OCI-LY3 (cell line): ENCODE results near the gene TPSD1.

Experiments used
- H2AFZ ChIP-seq: fragments of 200-600, 300-600 bp; shearing (Covaris generic); 2 replicates; pipeline ENCODE4 v1.6.0; 2014; ENCODE audit warnings: antibody characterized with exemption, low read depth, low read length
- H3K27ac ChIP-seq: fragments of 200-600, 300-600 bp; sonication (generic); 2 replicates; pipeline ENCODE4 v1.5.1; 2014; ENCODE audit warnings: mild to moderate bottlenecking, low read length, moderate library complexity, mixed read lengths
- H3K27me3 ChIP-seq: fragments of 200-600, 300-600 bp; sonication (generic); 2 replicates; pipeline ENCODE4 v1.6.1; 2014; ENCODE audit warnings: low read depth, low read length, mixed read lengths
- H3K36me3 ChIP-seq: fragments of 200-600, 300-600 bp; sonication (generic); replicated peaks from 2 replicates; pipeline ENCODE3; 2014; ENCODE audit warnings: low read depth, low read length, mixed read lengths
- H3K4me1 ChIP-seq: fragments of 300-600, 200-600 bp; sonication (generic); 2 replicates; pipeline ENCODE4 v1.6.1; 2014; ENCODE audit warnings: low read length, mixed read lengths
- H3K4me2 ChIP-seq: fragments of 200-600, 300-600 bp; sonication (generic); 2 replicates; pipeline ENCODE4 v1.6.1; 2014; ENCODE audit warnings: low read length, mixed read lengths
- H3K4me3 ChIP-seq: fragments of 300-600, 200-600 bp; sonication (generic); 2 replicates; pipeline ENCODE4 v1.5.1; 2014; ENCODE audit warnings: antibody characterized with exemption, mild to moderate bottlenecking, low read length, moderate library complexity
- H3K79me2 ChIP-seq: fragments of 300-600, 200-600 bp; shearing (Covaris generic); 2 replicates; pipeline ENCODE4 v1.6.1; 2014; ENCODE audit warnings: mild to moderate bottlenecking, low read length, mixed read lengths
- H3K9ac ChIP-seq: fragments of 300-600, 200-600 bp; shearing (Covaris generic); 2 replicates; pipeline ENCODE4 v1.6.0; 2014; ENCODE audit warnings: mild to moderate bottlenecking, low read length, moderate library complexity
- H3K9me3 ChIP-seq: fragments of 200-600, 300-600 bp; shearing (Covaris generic); 2 replicates; pipeline ENCODE4 v1.6.1; 2014; ENCODE audit warnings: low read length, mixed read lengths; ENCODE audit not compliant: insufficient read depth
- H4K20me1 ChIP-seq: fragments of 200-600, 300-600 bp; sonication (generic); 2 replicates; pipeline ENCODE4 v1.6.1; 2016; ENCODE audit warnings: low read length, mixed read lengths; ENCODE audit not compliant: insufficient read depth
- EZH2phosphoT487 ChIP-seq: fragments of 200-600 bp; shearing (Covaris generic); IDR thresholded peaks from 2 replicates; pipeline ENCODE4 v1.6.1; 2018; ENCODE audit warnings: antibody characterized with exemption, mixed run types, low read depth
- TF ChIP-seq, protein P1 (sequence below): fragments of 200-600, 300-600 bp; sonication (generic); IDR thresholded peaks from 2 replicates; pipeline ENCODE4 v1.5.1; 2014; ENCODE audit warnings: antibody characterized with exemption, low read length, low read depth

Gene TPSD1

GRCh38 chr16:1276580-1276878 lies 20.7 kb downstream of the TPSD1 start:
- H4K20me1 ChIP-seq, result no peaks in the 10 kb centered on the region
- no peaks in the 10 kb centered on the region for H3K27me3 ChIP-seq
- H3K4me3 ChIP-seq, result no peak overlapping the region
- H3K4me1 ChIP-seq, result no peaks in the 10 kb centered on the region
- H3K9me3 ChIP-seq, result no peaks in the 10 kb centered on the region
- H3K9ac ChIP-seq, result no peak overlapping the region
- no peaks in the 10 kb centered on the region for H3K79me2 ChIP-seq
- no peak overlapping the region for H2AFZ ChIP-seq
- H3K36me3 ChIP-seq, result no peaks in the 10 kb centered on the region
- no peak overlapping the region for H3K27ac ChIP-seq
- no peak overlapping the region for H3K4me2 ChIP-seq
- no peak for TF ChIP-seq EZH2phosphoT487
- TF ChIP-seq, protein P1, sequence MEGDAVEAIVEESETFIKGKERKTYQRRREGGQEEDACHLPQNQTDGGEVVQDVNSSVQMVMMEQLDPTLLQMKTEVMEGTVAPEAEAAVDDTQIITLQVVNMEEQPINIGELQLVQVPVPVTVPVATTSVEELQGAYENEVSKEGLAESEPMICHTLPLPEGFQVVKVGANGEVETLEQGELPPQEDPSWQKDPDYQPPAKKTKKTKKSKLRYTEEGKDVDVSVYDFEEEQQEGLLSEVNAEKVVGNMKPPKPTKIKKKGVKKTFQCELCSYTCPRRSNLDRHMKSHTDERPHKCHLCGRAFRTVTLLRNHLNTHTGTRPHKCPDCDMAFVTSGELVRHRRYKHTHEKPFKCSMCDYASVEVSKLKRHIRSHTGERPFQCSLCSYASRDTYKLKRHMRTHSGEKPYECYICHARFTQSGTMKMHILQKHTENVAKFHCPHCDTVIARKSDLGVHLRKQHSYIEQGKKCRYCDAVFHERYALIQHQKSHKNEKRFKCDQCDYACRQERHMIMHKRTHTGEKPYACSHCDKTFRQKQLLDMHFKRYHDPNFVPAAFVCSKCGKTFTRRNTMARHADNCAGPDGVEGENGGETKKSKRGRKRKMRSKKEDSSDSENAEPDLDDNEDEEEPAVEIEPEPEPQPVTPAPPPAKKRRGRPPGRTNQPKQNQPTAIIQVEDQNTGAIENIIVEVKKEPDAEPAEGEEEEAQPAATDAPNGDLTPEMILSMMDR, result no peak

DNA sequence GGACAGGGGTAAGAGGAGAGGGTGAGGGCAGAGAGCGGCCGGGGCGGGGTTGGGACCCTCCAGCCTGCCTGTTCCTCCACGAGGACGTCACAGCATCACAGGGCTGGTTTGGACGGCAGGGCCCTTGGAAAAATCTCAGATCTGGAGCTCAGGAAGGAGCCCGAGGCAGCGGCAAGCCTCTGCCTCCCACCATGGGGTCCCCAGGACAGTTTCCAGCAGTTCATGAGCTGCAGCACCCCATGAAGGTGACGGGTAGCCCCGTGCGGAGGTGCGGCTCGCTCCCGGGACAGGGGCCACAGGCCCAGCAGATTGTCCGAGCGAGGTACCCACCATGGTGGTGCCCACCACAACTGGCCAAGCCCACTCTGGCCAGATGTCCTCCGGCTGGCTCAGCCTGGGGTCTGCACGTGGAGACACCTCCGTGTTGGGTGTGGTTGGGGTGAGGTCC lies 21.3 kb downstream of the TPSD1 start:
- no peak overlapping the region for H3K27ac ChIP-seq
- no peaks in the 10 kb centered on the region for H3K27me3 ChIP-seq
- no peak for TF ChIP-seq EZH2phosphoT487
- TF ChIP-seq, protein P1, result no peak
- H3K36me3 ChIP-seq, result no peaks in the 10 kb centered on the region
- no peak overlapping the region for H2AFZ ChIP-seq
- H3K79me2 ChIP-seq, result no peaks in the 10 kb centered on the region
- H3K4me3 ChIP-seq, result no peak overlapping the region
- H3K9ac ChIP-seq, result no peak overlapping the region
- no peaks in the 10 kb centered on the region for H4K20me1 ChIP-seq
- H3K4me1 ChIP-seq, result no peaks in the 10 kb centered on the region
- H3K9me3 ChIP-seq, result no peaks in the 10 kb centered on the region
- no peak overlapping the region for H3K4me2 ChIP-seq

DNA sequence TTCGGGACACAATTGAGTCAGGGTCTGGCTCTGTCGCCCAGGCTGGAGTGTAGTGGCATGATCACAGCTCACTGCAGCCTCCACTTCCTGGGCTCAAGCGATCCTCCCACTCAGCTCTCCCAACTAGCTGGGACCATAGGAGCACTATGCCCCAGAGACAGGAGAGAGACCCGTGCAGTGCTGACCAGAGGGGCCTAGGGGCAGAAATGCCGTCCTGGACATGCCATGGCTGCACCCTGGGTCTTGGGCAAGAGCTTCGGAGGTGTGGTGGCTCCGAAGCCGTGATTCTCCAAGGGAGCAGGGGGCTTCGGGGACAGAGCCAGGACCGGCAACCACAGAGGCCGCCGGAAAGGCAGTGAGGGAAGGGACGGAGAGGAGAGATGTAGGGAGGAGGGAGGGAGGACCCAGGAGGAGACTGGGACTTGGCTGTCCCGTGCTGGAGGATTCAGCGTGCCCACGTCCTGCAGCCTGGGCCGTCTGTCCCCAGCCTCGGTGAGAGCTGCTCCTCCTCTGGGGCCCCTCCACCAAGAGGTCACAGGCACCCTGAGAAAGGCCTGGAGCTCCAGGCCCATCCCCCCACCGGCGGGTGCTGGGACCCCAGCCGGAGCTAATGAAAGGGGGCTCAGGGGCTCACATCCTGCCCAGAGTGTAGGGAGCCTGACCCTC lies 21.9 kb downstream of the TPSD1 start:
- no peak overlapping the region for H3K4me2 ChIP-seq
- H3K9me3 ChIP-seq, result no peaks in the 10 kb centered on the region
- no peak overlapping the region for H3K27ac ChIP-seq
- no peaks in the 10 kb centered on the region for H3K36me3 ChIP-seq
- no peak overlapping the region for H3K9ac ChIP-seq
- H3K79me2 ChIP-seq, result no peaks in the 10 kb centered on the region
- H4K20me1 ChIP-seq, result no peaks in the 10 kb centered on the region
- no peaks in the 10 kb centered on the region for H3K27me3 ChIP-seq
- no peaks in the 10 kb centered on the region for H3K4me1 ChIP-seq
- no peak overlapping the region for H3K4me3 ChIP-seq
- no peak for TF ChIP-seq EZH2phosphoT487
- TF ChIP-seq, protein P1, result no peak
- H2AFZ ChIP-seq, result no peak overlapping the region

DNA sequence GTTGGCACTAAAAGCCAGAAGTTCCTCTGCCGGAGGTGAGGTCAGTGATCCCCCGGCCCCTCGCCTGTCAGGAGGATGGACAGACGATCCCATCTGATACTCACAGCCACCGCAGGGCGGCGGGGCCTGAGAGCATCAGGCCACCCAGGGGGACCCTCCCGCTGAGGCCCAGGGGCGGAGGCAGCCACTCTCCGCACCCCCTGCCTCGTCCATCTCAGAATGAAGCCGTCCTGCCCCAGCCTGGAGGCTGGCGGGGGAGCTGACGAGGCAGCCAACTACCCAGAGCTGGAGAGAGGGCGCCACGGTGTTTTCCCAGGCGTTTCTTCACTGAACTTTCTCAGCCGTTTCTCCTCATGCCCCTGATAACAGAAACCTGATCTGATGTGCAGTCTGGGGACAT lies 22.6 kb downstream of the TPSD1 start:
- Histone ChIP-seq H2AFZ (no peak overlapping the region), H3K4me1 (no peaks in the 10 kb centered on the region), H3K9me3 (no peaks in the 10 kb centered on the region), H3K9ac (no peak overlapping the region), H3K36me3 (no peaks in the 10 kb centered on the region), H3K4me2 (no peak overlapping the region; the same call in 1 of the 2 replicates), H4K20me1 (no peaks in the 10 kb centered on the region), H3K27me3 (no peaks in the 10 kb centered on the region), H3K79me2 (no peaks in the 10 kb centered on the region), H3K27ac (no peak overlapping the region), H3K4me3 (no peak overlapping the region)
- no peak for TF ChIP-seq EZH2phosphoT487
- TF ChIP-seq, protein P1, result no peak
